Thyroid gland (tissue), 4 donors: ENCODE results near the gene FOXC1. TPM values are rescaled to one million over a fixed set of nuclear protein-coding genes. Genes with fewer than 3 reads are reported as not detected.
A peak's percentile ranks its signal among the peaks of the same experiment; 100 is the strongest.

ENCODE experiments used
- DNase-seq, 2 donors: peaks; one replicate each; pipeline ENCODE4 v3.0.0-alpha.2; 2019
- H3K27ac ChIP-seq, 3 donors: fragments of 200-600 bp; sonication (generic); 1 replicate in 2 of 3; 2 replicates in 1 of 3; pipeline ENCODE4 v1.5.1; 2016 to 2019; ENCODE audit warnings: mild to moderate bottlenecking in 1 of 3, moderate library complexity in 1 of 3
- H3K27me3 ChIP-seq: fragments of 200-600 bp; sonication (generic); one replicate; pipeline ENCODE4 v1.5.1; 2019
- H3K36me3 ChIP-seq, 2 donors: fragments of 200-600 bp; sonication (generic); one replicate each; pipeline ENCODE4 v1.5.1; 2016 to 2019
- H3K4me1 ChIP-seq, 2 donors: fragments of 200-600 bp; sonication (generic); one replicate each; pipeline ENCODE4 v1.5.1; 2017 to 2019
- H3K4me3 ChIP-seq, 3 donors: fragments of 200-600 bp; sonication (generic); replicated peaks in 1 of 3; 1 replicate in 2 of 3; 2 replicates in 1 of 3; pipeline ENCODE4 v1.5.1; 2016; ENCODE audit warnings: mild to moderate bottlenecking in 1 of 3
- H3K9me3 ChIP-seq: fragments of 200-600 bp; sonication (generic); one replicate; pipeline ENCODE4 v1.5.1; 2017
- POLR2A ChIP-seq, 2 donors: fragments of 450-650 bp; IDR thresholded peaks; one replicate each; pipeline ENCODE4 v1.6.1; 2017; ENCODE audit warnings: antibody characterized with exemption in 2 of 2, mild to moderate bottlenecking in 2 of 2, moderate library complexity in 1 of 2
- WGBS, 2 donors: methylation state at CpG; one replicate each; pipeline ENCODE4 v1.1.5; 2017; 5-methylcytosine and 5-hydroxymethylcytosine counted together
- intact Hi-C: fragments of 100-400 bp; cut with DNase I; formaldehyde crosslinking; loops from one replicate; pipeline ENCODE4 v1.15.1; 2023
- total RNA-seq, 4 donors: library from RNA; depleted of rRNA; stranded (reverse); fragments of >200 nt; gene quantifications; one replicate each; pipeline ENCODE4 v1.2.3, GENCODE V29; 2016
- TF ChIP-seq, protein P1 (sequence below), 6 experiments: fragments of 200-600 bp in 3 of 6; fragments of 450-650 bp in 3 of 6; sonication (generic) in 3 of 6; IDR thresholded peaks; one replicate each; pipeline ENCODE4 v1.5.1; 2016 to 2019; ENCODE audit warnings: antibody characterized with exemption in 6 of 6, mild to moderate bottlenecking in 2 of 6, inconsistent platforms in 1 of 6, moderate library complexity in 1 of 6

Gene FOXC1
- total RNA-seq, 4 donors from 2014 or later = 3.8 to 8.1 (median 5.5) TPM

DNA sequence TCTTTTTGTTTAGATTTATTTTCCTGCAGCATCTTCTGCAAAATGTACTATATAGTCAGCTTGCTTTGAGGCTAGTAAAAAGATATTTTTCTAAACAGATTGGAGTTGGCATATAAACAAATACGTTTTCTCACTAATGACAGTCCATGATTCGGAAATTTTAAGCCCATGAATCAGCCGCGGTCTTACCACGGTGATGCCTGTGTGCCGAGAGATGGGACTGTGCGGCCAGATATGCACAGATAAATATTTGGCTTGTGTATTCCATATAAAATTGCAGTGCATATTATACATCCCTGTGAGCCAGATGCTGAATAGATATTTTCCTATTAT is 3.2 kb downstream of the FOXC1 start:
- no peak for TF ChIP-seq POLR2A (IDR thresholded peaks at IDR 0.05)
- TF ChIP-seq, protein P1, sequence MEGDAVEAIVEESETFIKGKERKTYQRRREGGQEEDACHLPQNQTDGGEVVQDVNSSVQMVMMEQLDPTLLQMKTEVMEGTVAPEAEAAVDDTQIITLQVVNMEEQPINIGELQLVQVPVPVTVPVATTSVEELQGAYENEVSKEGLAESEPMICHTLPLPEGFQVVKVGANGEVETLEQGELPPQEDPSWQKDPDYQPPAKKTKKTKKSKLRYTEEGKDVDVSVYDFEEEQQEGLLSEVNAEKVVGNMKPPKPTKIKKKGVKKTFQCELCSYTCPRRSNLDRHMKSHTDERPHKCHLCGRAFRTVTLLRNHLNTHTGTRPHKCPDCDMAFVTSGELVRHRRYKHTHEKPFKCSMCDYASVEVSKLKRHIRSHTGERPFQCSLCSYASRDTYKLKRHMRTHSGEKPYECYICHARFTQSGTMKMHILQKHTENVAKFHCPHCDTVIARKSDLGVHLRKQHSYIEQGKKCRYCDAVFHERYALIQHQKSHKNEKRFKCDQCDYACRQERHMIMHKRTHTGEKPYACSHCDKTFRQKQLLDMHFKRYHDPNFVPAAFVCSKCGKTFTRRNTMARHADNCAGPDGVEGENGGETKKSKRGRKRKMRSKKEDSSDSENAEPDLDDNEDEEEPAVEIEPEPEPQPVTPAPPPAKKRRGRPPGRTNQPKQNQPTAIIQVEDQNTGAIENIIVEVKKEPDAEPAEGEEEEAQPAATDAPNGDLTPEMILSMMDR (IDR thresholded peaks at IDR 0.05) = no peak
- H3K27me3 ChIP-seq = peaks cover 31% of the 10 kb centered on the region
- 32 to 53% methylated on average over 7 of the region's 7 CpGs for WGBS, 2 donors

DNA sequence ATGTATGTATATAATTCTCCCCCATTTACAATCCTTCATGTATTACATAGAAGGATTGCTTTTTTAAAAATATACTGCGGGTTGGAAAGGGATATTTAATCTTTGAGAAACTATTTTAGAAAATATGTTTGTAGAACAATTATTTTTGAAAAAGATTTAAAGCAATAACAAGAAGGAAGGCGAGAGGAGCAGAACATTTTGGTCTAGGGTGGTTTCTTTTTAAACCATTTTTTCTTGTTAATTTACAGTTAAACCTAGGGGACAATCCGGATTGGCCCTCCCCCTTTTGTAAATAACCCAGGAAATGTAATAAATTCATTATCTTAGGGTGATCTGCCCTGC is 3.6 kb downstream of the FOXC1 start:
- DNase-seq = no peak
- no peaks in the 10 kb centered on the region for H3K36me3 ChIP-seq
- intact Hi-C loops = no loop called here
- H3K27me3 ChIP-seq = peaks cover 28% of the 10 kb centered on the region
- WGBS, 2 donors = 29 to 40% methylated on average over 3 of the region's 3 CpGs
- H3K4me1 ChIP-seq = peaks cover 10 to 26% of the 10 kb centered on the region in 2 donors
- H3K27ac ChIP-seq = peak overlapping the region; percentile 11 to 78 (median 67)
- H3K4me3 ChIP-seq = peak overlapping the region in 2 of 3 donors; percentile 11 to 56
- no peak for TF ChIP-seq POLR2A (IDR thresholded peaks at IDR 0.05)
- TF ChIP-seq, protein P1 (IDR thresholded peaks at IDR 0.05) = no peak
- no peaks in the 10 kb centered on the region for H3K9me3 ChIP-seq

More for the DNA sequence above, 3.2 kb downstream of the FOXC1 start:
- no peak for DNase-seq
- Histone ChIP-seq H3K27ac (peak overlapping the region in 1 of 3 donors; percentile 78), H3K9me3 (no peaks in the 10 kb centered on the region), H3K4me1 (peaks cover 10 to 29% of the 10 kb centered on the region in 2 donors), H3K4me3 (peak overlapping the region in 1 of 3 donors; percentile 56), H3K36me3 (no peaks in the 10 kb centered on the region)
- intact Hi-C loops = no loop called here

DNA sequence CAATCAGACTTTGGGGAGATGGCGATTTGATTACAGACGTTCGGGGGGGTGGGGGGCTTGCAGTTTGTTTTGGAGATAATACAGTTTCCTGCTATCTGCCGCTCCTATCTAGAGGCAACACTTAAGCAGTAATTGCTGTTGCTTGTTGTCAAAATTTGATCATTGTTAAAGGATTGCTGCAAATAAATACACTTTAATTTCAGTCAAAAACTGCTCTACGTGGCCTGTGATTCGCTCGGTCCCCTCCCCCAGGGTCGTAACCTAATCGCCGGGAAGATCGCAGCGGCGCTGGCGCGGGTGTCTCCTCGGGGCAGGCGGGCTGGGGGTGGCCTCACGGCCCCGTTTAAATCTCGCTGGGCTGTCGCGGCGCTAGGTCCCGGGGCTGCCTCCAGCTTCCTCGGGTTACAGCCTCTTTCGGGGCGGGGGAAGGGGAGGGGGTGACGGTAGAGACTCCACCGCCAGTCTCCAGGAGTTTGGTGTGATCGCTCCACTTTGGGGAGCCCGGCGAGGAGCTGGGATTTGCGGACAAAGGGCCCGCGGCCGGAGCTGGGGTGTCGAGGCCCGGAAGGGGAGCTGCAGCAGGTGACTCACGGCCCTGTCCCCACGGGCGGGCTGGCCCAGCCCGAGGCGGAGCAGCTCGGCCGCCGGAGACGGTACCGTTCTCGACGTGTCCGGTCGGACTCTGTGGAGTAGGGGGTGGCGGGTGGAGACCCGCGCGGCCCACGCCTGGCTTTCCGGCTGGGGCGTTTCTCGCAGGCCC is 4.2 kb downstream of the FOXC1 start:
- WGBS, 2 donors = 15 to 20% methylated on average over 11 to 30 of the region's 60 CpGs
- Histone ChIP-seq H3K27ac (peak overlapping the region; percentile 21 to 78 (median 67)), H3K9me3 (no peaks in the 10 kb centered on the region), H3K4me1 (peaks cover 10 to 24% of the 10 kb centered on the region in 2 donors), H3K36me3 (no peaks in the 10 kb centered on the region), H3K4me3 (peak overlapping the region in 2 of 3 donors; percentile 11 to 56), H3K27me3 (peaks cover 24% of the 10 kb centered on the region)
- intact Hi-C loops = no loop called here
- DNase-seq = no peak
- TF ChIP-seq, protein P1 (IDR thresholded peaks at IDR 0.05) = no peak
- TF ChIP-seq POLR2A (IDR thresholded peaks at IDR 0.05) = no peak

DNA sequence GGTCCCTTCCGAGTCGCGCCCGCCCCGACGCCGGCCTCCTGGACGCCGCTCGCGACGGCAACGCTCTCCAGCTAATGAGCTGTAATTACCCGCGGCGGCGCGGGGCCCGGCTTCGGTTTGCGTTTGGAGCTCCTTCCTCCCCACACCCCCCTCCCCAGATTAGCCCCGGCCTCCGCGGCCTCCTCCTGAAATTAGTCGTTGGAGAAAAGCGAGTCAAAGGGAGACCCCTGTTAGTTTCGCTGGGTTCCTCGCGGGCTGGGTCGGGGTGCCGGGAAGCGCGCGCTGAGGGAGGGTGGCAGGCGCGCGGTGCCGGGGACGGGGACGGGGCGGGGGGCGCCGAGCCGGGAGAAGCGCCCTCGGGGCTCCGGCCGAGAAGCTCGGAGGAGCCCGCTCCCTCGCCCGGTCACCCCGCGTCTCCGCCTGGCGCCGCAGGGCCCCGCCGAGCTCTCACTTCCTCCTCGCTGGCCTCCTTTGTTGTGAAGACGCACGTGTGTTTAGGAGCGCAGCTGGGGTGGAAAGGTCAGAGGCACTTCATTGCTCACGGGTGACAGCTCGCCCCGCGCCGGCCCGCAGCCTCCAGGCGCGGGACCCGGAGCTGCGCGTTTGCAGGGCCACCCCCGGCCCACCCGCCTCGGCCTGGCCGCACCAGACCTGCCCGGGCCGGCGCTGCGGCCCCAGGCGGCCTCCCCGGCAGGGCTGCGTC is 4.9 kb downstream of the FOXC1 start:
- WGBS, 2 donors = 0 to 8% methylated on average over 3 to 15 of the region's 85 CpGs
- peak overlapping the region; percentile 21 to 78 (median 67) for H3K27ac ChIP-seq
- no peak for TF ChIP-seq POLR2A (IDR thresholded peaks at IDR 0.05)
- TF ChIP-seq, protein P1 (IDR thresholded peaks at IDR 0.05) = no peak
- H3K4me3 ChIP-seq = peak overlapping the region in 1 of 3 donors; percentile 56
- H3K9me3 ChIP-seq = no peaks in the 10 kb centered on the region
- H3K36me3 ChIP-seq = no peaks in the 10 kb centered on the region
- no peak for DNase-seq
- intact Hi-C loops = no loop called here
- H3K4me1 ChIP-seq = peaks cover 8 to 28% of the 10 kb centered on the region in 2 donors
- H3K27me3 ChIP-seq = peaks cover 29% of the 10 kb centered on the region
